Thoracic aorta (tissue), 2 donors: ENCODE data around the gene UBAC2. TPM values are rescaled to one million over a fixed set of nuclear protein-coding genes. Genes with fewer than 3 reads are reported as not detected.

Experiments
- ATAC-seq: fragments of 150-250 bp; one replicate; pipeline ENCODE4 v1.8.0; 2017; ENCODE audit warnings: low read depth; ENCODE audit not compliant: insufficient number of reproducible peaks, low FRiP score
- DNase-seq: peaks from one replicate; pipeline ENCODE4 v3.0.0-alpha.2; 2020; ENCODE audit warnings: low spot score
- H3K27ac ChIP-seq, 2 donors: fragments of 200-600 bp; sonication (generic); 1 replicate in 1 of 2; 2 replicates in 1 of 2; pipeline ENCODE4 v1.5.1; 2016; ENCODE audit warnings: mild to moderate bottlenecking in 2 of 2, moderate library complexity in 2 of 2
- H3K27me3 ChIP-seq: fragments of 200-600 bp; sonication (generic); replicated peaks from 2 replicates; pipeline ENCODE4 v1.6.0; 2016; ENCODE audit warnings: mild to moderate bottlenecking; ENCODE audit not compliant: insufficient read depth
- H3K36me3 ChIP-seq: fragments of 200-600 bp; sonication (generic); one replicate; pipeline ENCODE4 v1.5.1; 2016
- H3K4me1 ChIP-seq, 2 donors: fragments of 200-600 bp; sonication (generic); 1 replicate in 1 of 2; 2 replicates in 1 of 2; pipeline versions ENCODE4 v1.5.1 to v1.6.0; 2016; ENCODE audit warnings: low read depth in 2 of 2, mild to moderate bottlenecking in 1 of 2; ENCODE audit not compliant: control insufficient read depth in 1 of 2
- H3K4me3 ChIP-seq: fragments of 200-600 bp; sonication (generic); 2 replicates; pipeline ENCODE4 v1.5.1; 2016; ENCODE audit warnings: mild to moderate bottlenecking
- H3K9me3 ChIP-seq: fragments of 200-600 bp; sonication (generic); 2 replicates; pipeline ENCODE4 v1.5.1; 2016
- total RNA-seq, 2 donors: library from RNA; depleted of rRNA; stranded (reverse); fragments of >200 nt; gene quantifications; one replicate each; pipeline versions ENCODE4 v1.1.0 to v1.2.3, GENCODE V29; 2016
- TF ChIP-seq, protein P1 (sequence below): fragments of 200-600 bp; sonication (generic); IDR thresholded peaks from one replicate; pipeline ENCODE4 v1.5.1; 2019; ENCODE audit warnings: antibody characterized with exemption

The UBAC2 gene
- total RNA-seq, 2 donors from 2014 or later = 41.3 to 49.7 TPM

DNA sequence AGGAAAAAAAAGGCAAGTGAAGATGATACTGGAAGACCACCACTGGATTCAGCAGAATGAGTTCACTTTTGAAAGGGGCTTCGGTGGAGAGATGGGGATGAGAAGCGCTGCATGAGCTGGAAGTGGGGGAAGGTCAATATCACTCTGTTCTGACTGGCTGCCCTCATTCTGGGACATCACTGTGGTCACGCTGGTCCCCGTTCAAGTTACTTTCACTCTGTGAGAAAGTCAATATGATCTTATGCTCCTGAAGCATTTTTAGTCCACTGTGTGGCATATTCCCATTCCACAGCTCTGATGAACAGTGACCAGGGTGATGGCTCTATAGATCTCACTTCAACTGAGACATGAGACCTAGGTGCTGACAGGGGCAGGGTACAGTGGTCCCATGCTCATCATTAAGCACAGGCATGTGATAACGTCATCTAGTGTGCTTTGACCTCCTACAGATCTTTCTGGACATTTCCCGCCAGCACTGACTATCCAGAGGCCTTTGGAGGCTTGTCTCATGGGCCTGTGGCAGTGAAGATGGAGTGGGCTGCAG is 146.8 kb downstream of the UBAC2 start:
- no peak for ATAC-seq

DNA sequence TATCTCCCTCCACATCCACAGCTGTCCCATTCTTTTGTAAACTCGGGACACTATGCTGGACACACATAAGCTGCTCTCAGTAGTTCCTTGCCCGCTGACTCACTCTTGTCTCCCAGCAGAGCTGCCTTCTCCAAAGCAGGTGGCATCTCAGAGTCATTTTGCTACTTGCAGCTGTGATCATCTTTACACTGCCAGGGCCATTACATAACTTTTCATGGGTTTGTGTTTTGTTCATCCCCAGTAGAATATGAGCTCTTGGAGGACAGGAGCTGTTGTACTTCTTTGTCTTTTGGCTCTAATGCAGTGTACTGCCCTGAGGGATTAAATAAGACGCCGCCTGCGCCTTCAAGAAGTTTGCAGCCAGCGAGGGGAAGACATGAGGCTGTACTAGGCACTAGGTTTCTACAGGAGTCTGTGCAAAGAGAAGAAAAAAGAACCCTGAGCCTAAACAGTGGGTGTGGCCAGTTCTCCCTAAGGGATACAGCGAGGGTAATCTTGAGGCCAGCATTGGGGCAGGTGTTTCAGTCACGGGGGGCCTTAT is 147.3 kb downstream of the UBAC2 start:
- H3K4me1 ChIP-seq = no peaks in the 10 kb centered on the region
- H3K27ac ChIP-seq = no peak overlapping the region
- TF ChIP-seq, protein P1, sequence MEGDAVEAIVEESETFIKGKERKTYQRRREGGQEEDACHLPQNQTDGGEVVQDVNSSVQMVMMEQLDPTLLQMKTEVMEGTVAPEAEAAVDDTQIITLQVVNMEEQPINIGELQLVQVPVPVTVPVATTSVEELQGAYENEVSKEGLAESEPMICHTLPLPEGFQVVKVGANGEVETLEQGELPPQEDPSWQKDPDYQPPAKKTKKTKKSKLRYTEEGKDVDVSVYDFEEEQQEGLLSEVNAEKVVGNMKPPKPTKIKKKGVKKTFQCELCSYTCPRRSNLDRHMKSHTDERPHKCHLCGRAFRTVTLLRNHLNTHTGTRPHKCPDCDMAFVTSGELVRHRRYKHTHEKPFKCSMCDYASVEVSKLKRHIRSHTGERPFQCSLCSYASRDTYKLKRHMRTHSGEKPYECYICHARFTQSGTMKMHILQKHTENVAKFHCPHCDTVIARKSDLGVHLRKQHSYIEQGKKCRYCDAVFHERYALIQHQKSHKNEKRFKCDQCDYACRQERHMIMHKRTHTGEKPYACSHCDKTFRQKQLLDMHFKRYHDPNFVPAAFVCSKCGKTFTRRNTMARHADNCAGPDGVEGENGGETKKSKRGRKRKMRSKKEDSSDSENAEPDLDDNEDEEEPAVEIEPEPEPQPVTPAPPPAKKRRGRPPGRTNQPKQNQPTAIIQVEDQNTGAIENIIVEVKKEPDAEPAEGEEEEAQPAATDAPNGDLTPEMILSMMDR = no peak
- H3K36me3 ChIP-seq = peaks cover 18% of the 10 kb centered on the region
- DNase-seq = no peak
- H3K27me3 ChIP-seq = no peaks in the 10 kb centered on the region
- no peak for ATAC-seq
- H3K9me3 ChIP-seq = no peaks in the 10 kb centered on the region
- H3K4me3 ChIP-seq = no peak overlapping the region

More for the DNA sequence above, 146.8 kb downstream of the UBAC2 start:
- no peaks in the 10 kb centered on the region for H3K4me1 ChIP-seq
- DNase-seq = no peak
- peaks cover 22% of the 10 kb centered on the region for H3K36me3 ChIP-seq
- H3K9me3 ChIP-seq = no peaks in the 10 kb centered on the region
- TF ChIP-seq, protein P1 = no peak
- no peak overlapping the region for H3K27ac ChIP-seq
- no peaks in the 10 kb centered on the region for H3K27me3 ChIP-seq
- H3K4me3 ChIP-seq = no peak overlapping the region

DNA sequence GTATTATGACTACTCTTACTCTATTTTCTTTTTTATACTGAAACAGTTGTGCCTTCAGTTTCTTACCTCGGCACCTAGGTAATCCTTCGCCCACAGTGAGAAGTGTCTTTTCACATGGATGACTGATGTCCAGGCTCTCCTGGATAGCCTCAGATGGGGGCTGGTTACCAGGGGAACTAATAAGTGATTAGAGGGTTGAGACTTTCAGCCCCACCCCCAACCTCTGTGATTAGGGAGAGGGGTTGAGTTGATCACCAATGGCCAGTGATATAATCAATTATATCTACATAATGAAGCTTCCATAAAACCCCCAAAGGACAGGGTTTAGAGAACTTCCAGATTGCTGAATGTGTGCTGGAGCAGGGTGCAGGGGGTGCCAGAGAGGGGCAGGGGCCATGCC is 149.5 kb downstream of the UBAC2 start:
- no peaks in the 10 kb centered on the region for H3K4me1 ChIP-seq
- peaks cover 10% of the 10 kb centered on the region for H3K36me3 ChIP-seq
- H3K27me3 ChIP-seq = no peaks in the 10 kb centered on the region
- no peak for ATAC-seq
- H3K4me3 ChIP-seq = no peak overlapping the region
- DNase-seq = no peak
- no peak overlapping the region for H3K27ac ChIP-seq
- TF ChIP-seq, protein P1 = no peak
- H3K9me3 ChIP-seq = no peaks in the 10 kb centered on the region

DNA sequence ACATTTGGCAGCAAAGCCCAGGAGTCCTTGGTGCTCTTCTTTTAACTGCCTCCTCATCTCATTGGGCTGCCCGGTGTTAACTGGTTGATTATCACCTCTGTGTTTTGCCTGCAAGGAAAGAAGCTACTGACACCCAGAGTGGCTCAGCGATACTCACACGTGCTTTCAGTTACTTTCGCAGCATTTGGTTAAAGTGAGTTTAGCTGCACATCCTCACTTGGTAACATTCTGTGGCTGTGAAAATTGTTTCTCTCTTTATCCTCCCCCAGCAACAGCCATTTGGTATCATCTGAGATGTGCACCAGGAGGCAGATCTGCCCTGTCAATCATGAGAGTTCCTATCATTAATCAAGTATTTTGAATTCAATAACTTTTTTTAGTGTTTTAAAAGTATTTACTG is 151.1 kb downstream of the UBAC2 start:
- ATAC-seq (no peak), DNase-seq (no peak)
- Histone ChIP-seq H3K4me3 (no peak overlapping the region), H3K27me3 (no peaks in the 10 kb centered on the region), H3K4me1 (peaks cover 3 to 13% of the 10 kb centered on the region in 2 donors), H3K36me3 (peaks cover 10% of the 10 kb centered on the region), H3K27ac (no peak overlapping the region), H3K9me3 (no peaks in the 10 kb centered on the region)
- TF ChIP-seq, protein P1 = no peak

DNA sequence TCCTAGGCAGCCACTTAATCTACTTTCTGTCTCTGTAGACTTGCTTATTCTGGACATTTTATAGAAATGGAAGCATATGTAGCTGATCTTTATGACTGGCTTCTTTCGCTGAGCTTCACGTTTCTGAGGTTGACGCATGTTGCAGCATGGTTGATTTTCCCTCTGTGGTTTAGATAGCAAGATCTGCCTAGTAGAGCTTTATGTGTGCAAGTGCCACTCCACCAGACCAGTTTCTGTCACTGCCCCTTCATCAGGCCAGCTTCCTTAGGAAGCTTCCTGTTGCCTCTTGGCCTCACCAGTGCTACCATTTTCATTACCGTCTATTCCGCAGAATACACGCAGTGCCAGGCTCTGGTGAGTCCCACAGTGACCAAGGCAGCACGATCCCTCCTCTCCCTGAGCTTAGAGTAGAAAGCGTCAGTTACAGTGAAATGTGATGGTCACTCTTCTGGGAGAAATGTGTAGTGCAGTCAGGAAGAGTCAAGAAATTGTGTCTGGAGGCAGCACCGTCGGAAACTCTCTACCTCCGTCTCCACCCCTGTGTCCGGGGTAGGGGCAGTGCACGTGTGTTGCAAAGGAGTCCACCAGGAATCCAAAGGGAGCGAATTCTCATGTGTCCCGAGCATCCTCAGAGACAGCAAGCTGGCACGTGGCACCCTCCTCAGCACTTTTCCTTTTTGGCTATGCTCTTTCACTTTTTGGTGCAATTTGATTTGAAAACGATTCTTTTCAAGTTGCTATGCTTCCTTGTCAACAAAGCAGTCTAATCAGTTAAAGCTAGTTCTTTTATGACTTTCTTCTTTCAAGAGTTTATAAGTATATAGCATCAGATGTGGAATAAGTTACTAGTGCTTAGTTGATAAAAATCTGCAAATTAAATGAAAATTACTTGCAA is 151.9 kb downstream of the UBAC2 start:
- H3K36me3 ChIP-seq = peaks cover 10% of the 10 kb centered on the region
- no peak overlapping the region for H3K4me3 ChIP-seq
- no peak for ATAC-seq
- TF ChIP-seq, protein P1 = no peak
- H3K27me3 ChIP-seq = no peaks in the 10 kb centered on the region
- no peak overlapping the region for H3K27ac ChIP-seq
- no peak for DNase-seq
- H3K4me1 ChIP-seq = peaks cover 3 to 15% of the 10 kb centered on the region in 2 donors
- H3K9me3 ChIP-seq = no peaks in the 10 kb centered on the region
